Ovary (tissue), 3 donors: Measurements from ENCODE around the gene UNC13A.

Experiments used
- CTCF ChIP-seq, 3 donors: fragments of 450-650 bp in 2 of 3; fragments of 200-600 bp in 1 of 3; IDR thresholded peaks; one replicate each; pipeline versions ENCODE4 v1.5.1 to v1.8.0; 2016 to 2022; ENCODE audit warnings: antibody characterized with exemption in 3 of 3, mild to moderate bottlenecking in 1 of 3
- EP300 ChIP-seq: sonication (generic); formaldehyde crosslinking; IDR thresholded peaks from one replicate; pipeline ENCODE4 v1.6.1; 2017; ENCODE audit warnings: antibody characterized with exemption
- POLR2A ChIP-seq: fragments of 450-650 bp; IDR thresholded peaks from one replicate; pipeline ENCODE4 v1.6.1; 2017; ENCODE audit warnings: antibody characterized with exemption, mild to moderate bottlenecking, moderate library complexity
- donor health status: DM: no; HTN: no; CAD: no.

DNA sequence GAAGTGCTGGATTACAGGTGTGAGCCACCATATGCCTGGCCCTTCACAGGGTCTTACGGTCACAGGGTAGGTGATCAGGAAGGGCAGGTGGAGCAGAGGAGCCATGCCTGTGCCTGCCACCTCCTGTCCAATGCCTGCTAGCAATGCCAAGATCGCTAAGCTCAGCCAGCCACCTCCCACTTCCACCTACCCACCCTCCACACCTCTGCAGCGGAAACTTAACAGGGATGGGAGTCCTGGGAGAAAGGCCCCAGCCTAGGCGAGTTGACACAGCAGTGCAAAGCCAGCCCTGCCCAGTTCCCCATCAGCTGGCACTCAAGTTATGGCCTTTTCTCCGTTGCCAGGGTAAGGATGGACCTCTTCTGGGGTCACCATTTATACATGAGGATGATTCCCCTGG, 47.3 kb upstream of the UNC13A start:
- TF ChIP-seq POLR2A (no peak), CTCF (IDR thresholded peaks at IDR 0.05) (no peak), EP300 (no peak)
